GM23248 (cell line): ENCODE measurements around the gene DOK3. TPM values are rescaled to one million over a fixed set of nuclear protein-coding genes. Genes with fewer than 3 reads are reported as not detected.

Experiments
- DNase-seq: peaks from one replicate; pipeline ENCODE4 v3.0.0-alpha.2; 2015
- H2AFZ ChIP-seq: fragments of 200-600 bp; sonication (generic); 2 replicates; pipeline ENCODE4 v1.6.1; 2016; ENCODE audit warnings: antibody characterized with exemption
- H3F3A ChIP-seq: fragments of 200-600 bp; sonication (generic); 2 replicates; pipeline ENCODE4 v1.6.1; 2016; ENCODE audit warnings: mild to moderate bottlenecking, antibody characterized with exemption, mixed run types; ENCODE audit not compliant: insufficient read depth
- H3K27ac ChIP-seq: fragments of 200-600 bp; sonication (generic); 2 replicates; pipeline ENCODE4 v1.5.1; 2016; ENCODE audit warnings: mild to moderate bottlenecking
- H3K27me3 ChIP-seq: fragments of 200-600 bp; sonication (generic); replicated peaks from 2 replicates; pipeline ENCODE4 v1.6.1; 2016; ENCODE audit warnings: mild to moderate bottlenecking; ENCODE audit not compliant: insufficient read depth
- H3K36me3 ChIP-seq: fragments of 200-600 bp; sonication (generic); 2 replicates; pipeline ENCODE4 v1.6.1; 2016; ENCODE audit warnings: low read depth, mild to moderate bottlenecking
- H3K4me1 ChIP-seq: fragments of 200-600 bp; sonication (generic); 2 replicates; pipeline ENCODE4 v1.6.1; 2016; ENCODE audit warnings: mild to moderate bottlenecking; ENCODE audit not compliant: insufficient read depth
- H3K4me2 ChIP-seq: fragments of 200-600 bp; sonication (generic); one replicate; pipeline ENCODE4 v1.6.1; 2016; ENCODE audit warnings: mild to moderate bottlenecking; ENCODE audit not compliant: unreplicated experiment
- H3K4me3 ChIP-seq: fragments of 200-600 bp; sonication (generic); 2 replicates; pipeline ENCODE4 v1.5.1; 2016; ENCODE audit warnings: mild to moderate bottlenecking
- H3K79me2 ChIP-seq: fragments of 200-600 bp; sonication (generic); 2 replicates; pipeline ENCODE4 v1.6.1; 2016; ENCODE audit warnings: mild to moderate bottlenecking; ENCODE audit not compliant: insufficient read depth
- H3K9ac ChIP-seq: fragments of 200-600 bp; sonication (generic); 2 replicates; pipeline ENCODE4 v1.6.1; 2016; ENCODE audit warnings: mild to moderate bottlenecking
- H3K9me2 ChIP-seq: fragments of 200-600 bp; sonication (generic); 2 replicates; pipeline ENCODE4 v1.6.1; 2016; ENCODE audit warnings: mixed run types, mild to moderate bottlenecking, moderate library complexity; ENCODE audit not compliant: insufficient read depth
- H3K9me3 ChIP-seq: fragments of 200-600 bp; sonication (generic); one replicate; pipeline ENCODE4 v1.6.1; 2017; ENCODE audit warnings: low read depth
- H4K20me1 ChIP-seq: fragments of 200-600 bp; sonication (generic); 2 replicates; pipeline ENCODE4 v1.6.0; 2016; ENCODE audit not compliant: insufficient read depth
- EZH2 ChIP-seq: fragments of 200-600 bp; sonication (generic); IDR thresholded peaks from 2 replicates; pipeline ENCODE4 v1.6.1; 2018; ENCODE audit warnings: antibody characterized with exemption, mild to moderate bottlenecking; ENCODE audit not compliant: insufficient read depth, poor library complexity, severe bottlenecking
- EZH2phosphoT487 ChIP-seq: fragments of 200-600 bp; sonication (generic); IDR thresholded peaks from 2 replicates; pipeline ENCODE4 v1.6.1; 2018; ENCODE audit warnings: antibody characterized with exemption, moderate library complexity, mild to moderate bottlenecking, low read depth; ENCODE audit not compliant: insufficient read depth
- WGBS, 2 experiments: methylation state at CpG; one replicate each; pipeline ENCODE4 v1.1.6; 2015 to 2017; ENCODE audit warnings: low lambda C conversion rate in 2 of 2, low coverage in 1 of 2; ENCODE audit errors: missing lambda C conversion rate in 2 of 2; 5-methylcytosine and 5-hydroxymethylcytosine counted together
- in situ Hi-C: fragments of 300-500 bp; cut with MboI; formaldehyde crosslinking; loops from 2 replicates; pipeline ENCODE4 v1.15.0; 2020
- polyA plus RNA-seq: library from polyadenylated mRNA; unstranded; fragments of >200 nt; fragmentation: Nextera tagmentation; extraction: Ambion mirVana; gene quantifications from 2 replicates; pipeline ENCODE4 v1.2.1, GENCODE V29; 2016
- total RNA-seq: library from RNA; depleted of rRNA; stranded (reverse); fragments of >200 nt; shearing (Covaris generic); gene quantifications from 2 replicates; pipeline ENCODE4 v1.2.3, GENCODE V29; 2014

The DOK3 gene
- total and polyA plus RNA-seq, 2 experiments from 2014 or later = 0.76 to 0.97 TPM

GRCh38 chr5:177507596-177508220 lies 1.9 kb downstream of the DOK3 start:
- Histone ChIP-seq H3K27me3 (no peaks in the 10 kb centered on the region), H3K9ac (no peak overlapping the region), H3K4me2 (no peak overlapping the region), H4K20me1 (no peaks in the 10 kb centered on the region), H3K9me2 (no peaks in the 10 kb centered on the region), H2AFZ (no peak overlapping the region), H3K4me3 (no peak overlapping the region), H3K27ac (no peak overlapping the region), H3K36me3 (no peaks in the 10 kb centered on the region; the same call in 1 of the 2 replicates), H3K4me1 (no peaks in the 10 kb centered on the region), H3K79me2 (no peaks in the 10 kb centered on the region), H3F3A (no peaks in the 10 kb centered on the region), H3K9me3 (no peaks in the 10 kb centered on the region)
- WGBS, 2 experiments = 94% methylated on average over 17 of the region's 17 CpGs
- TF ChIP-seq EZH2 (no peak), EZH2phosphoT487 (no peak)
- in situ Hi-C loops = no loop called here
- DNase-seq = no peak

- no peaks in the 10 kb centered on the region for H3F3A ChIP-seq
- H3K36me3 ChIP-seq = no peaks in the 10 kb centered on the region; the same call in 1 of the 2 replicates
- H3K4me2 ChIP-seq = no peak overlapping the region
- H3K9me3 ChIP-seq = no peaks in the 10 kb centered on the region
- H3K9me2 ChIP-seq = no peaks in the 10 kb centered on the region
- no peak overlapping the region for H2AFZ ChIP-seq
- peak; percentile 42 for DNase-seq
- in situ Hi-C loops = no loop called here
- no peak for TF ChIP-seq EZH2
- no peak for TF ChIP-seq EZH2phosphoT487
- WGBS, 2 experiments = 90 to 92% methylated on average over 9 of the region's 9 CpGs
- H3K9ac ChIP-seq = no peak overlapping the region
- H3K4me3 ChIP-seq = no peak overlapping the region
- H3K27me3 ChIP-seq = no peaks in the 10 kb centered on the region
- H3K27ac ChIP-seq = no peak overlapping the region
- H3K79me2 ChIP-seq = no peaks in the 10 kb centered on the region
- no peaks in the 10 kb centered on the region for H4K20me1 ChIP-seq
- H3K4me1 ChIP-seq = no peaks in the 10 kb centered on the region
Observed at GRCh38 chr5:177507165-177507564, 2.5 kb downstream of the DOK3 start.

- H3K4me2 ChIP-seq = no peak overlapping the region
- no peaks in the 10 kb centered on the region for H3K9me3 ChIP-seq
- no peaks in the 10 kb centered on the region for H3K27me3 ChIP-seq
- in situ Hi-C loops = no loop called here
- TF ChIP-seq EZH2phosphoT487 = no peak
- no peak for TF ChIP-seq EZH2
- H4K20me1 ChIP-seq = no peaks in the 10 kb centered on the region
- no peaks in the 10 kb centered on the region for H3K36me3 ChIP-seq
- H3K79me2 ChIP-seq = no peaks in the 10 kb centered on the region
- H3K9ac ChIP-seq = no peak overlapping the region
- H3K4me3 ChIP-seq = no peak overlapping the region
- no peak overlapping the region for H2AFZ ChIP-seq
- 100% methylated on average over 4 of the region's 4 CpGs for WGBS, 2 experiments
- H3K27ac ChIP-seq = no peak overlapping the region
- peaks cover 8% of the 10 kb centered on the region; the same call in 1 of the 2 replicates for H3F3A ChIP-seq
- DNase-seq = no peak
- no peaks in the 10 kb centered on the region; the same call in 1 of the 2 replicates for H3K4me1 ChIP-seq
- H3K9me2 ChIP-seq = no peaks in the 10 kb centered on the region
Observed at GRCh38 chr5:177505075-177505474, 4.6 kb downstream of the DOK3 start.

GRCh38 chr5:177504086-177505056 lies 5.3 kb downstream of the DOK3 start:
- no peak for DNase-seq
- Histone ChIP-seq H3K27me3 (no peaks in the 10 kb centered on the region), H3K4me1 (no peaks in the 10 kb centered on the region; the same call in 1 of the 2 replicates), H3F3A (peaks cover 15% of the 10 kb centered on the region; the same call in 1 of the 2 replicates), H2AFZ (no peak overlapping the region), H3K36me3 (no peaks in the 10 kb centered on the region), H3K4me2 (no peak overlapping the region), H3K79me2 (no peaks in the 10 kb centered on the region), H3K4me3 (no peak overlapping the region), H4K20me1 (no peaks in the 10 kb centered on the region), H3K27ac (no peak overlapping the region), H3K9me3 (no peaks in the 10 kb centered on the region), H3K9ac (no peak overlapping the region), H3K9me2 (no peaks in the 10 kb centered on the region)
- in situ Hi-C loops = no loop called here
- WGBS, 2 experiments = 88 to 91% methylated on average over 33 to 47 of the region's 47 CpGs
- TF ChIP-seq EZH2 (no peak), EZH2phosphoT487 (no peak)
